Effector CD4-positive, alpha-beta T cell (primary cell): Measurements from ENCODE around the gene CNN2.

ENCODE experiments used
- DNase-seq: peaks from one replicate; pipeline ENCODE4 v3.0.0-alpha.2; 2020

Gene CNN2

DNA sequence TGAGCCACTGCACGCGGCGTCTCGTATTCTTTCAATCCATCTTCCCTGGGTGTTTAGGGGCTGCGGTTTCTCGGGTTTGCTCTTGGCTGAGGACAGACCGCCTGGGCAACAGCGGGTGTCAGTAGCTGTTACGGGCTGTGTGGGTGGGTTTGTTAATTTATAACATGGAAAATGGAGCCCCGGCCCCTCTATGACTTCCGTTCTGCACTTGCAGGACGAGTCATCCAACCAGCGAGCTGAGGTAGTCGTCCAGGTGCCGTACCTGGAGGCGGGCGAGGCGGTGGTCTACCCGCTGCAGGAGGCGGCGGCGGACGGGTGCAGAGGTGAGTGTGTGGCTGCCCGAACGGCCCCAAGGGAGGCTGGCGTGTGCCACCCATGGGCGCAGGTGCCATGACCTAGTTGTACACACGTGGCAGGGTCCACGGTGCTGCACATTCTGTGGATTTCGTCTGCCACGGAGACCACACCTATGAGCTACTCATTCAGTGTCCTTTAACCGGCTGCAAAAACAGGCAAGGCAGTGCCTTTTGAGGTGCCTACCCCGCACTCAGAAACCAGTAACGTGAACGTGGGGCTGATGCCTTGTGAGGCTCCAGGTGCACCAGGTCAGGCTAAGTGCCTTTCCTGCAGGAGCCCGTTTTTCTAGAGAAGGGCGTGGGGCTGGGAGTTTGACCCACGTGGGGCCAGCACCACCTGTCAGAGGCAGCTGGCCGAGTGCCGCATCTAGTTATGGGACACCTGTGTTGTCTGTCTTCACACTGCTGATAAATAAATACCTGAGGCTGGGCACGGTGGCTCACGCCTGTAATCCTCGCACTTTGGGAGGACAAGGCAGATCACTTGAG lies 57.8 kb downstream of the CNN2 start:
- DNase-seq, result no peak

DNA sequence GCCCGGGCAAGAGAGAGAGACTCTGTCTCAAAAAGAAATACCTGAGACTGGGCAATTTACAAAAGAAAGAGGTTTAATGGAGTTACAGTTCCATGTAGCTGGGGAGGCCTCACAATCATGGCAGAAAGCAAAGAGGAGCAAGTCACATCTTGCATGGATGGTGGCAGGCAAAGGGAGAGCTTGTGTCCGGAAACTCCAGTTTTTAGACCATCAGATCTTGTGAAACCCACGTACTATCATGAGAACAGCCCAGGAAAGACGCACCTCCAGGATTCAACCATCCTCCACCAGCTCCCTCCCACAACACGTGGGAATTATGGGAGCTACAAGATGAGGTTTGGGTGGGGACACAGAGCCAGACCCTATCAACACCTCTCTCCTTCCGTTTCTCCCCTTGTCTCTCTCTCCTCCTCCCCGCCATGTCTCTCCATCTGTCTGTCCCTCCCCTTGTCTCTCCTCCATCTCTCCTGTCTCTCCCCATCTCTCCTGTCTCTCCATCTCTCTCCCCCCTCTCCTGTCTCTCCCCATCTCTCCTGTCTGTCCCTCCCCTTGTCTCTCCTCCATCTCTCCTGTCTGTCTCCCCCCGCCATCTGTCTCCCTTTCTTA lies 58.7 kb downstream of the CNN2 start:
- no peak for DNase-seq

- DNase-seq, result no peak
Observed at GRCh38 chr19:1085676-1086442, 59.5 kb downstream of the CNN2 start.

GRCh38 chr19:1086613-1087012 lies 60.2 kb downstream of the CNN2 start:
- no peak for DNase-seq

GRCh38 chr19:1087813-1088415 lies 61.5 kb downstream of the CNN2 start:
- DNase-seq, result no peak

- DNase-seq, result no peak
Observed at GRCh38 chr19:1088416-1089010, 62.1 kb downstream of the CNN2 start.
